Myometrial cell (primary cell): ENCODE measurements around the gene HAPLN1. TPM values are rescaled to one million over a fixed set of nuclear protein-coding genes. Genes with fewer than 3 reads are reported as not detected.

Source experiments
- total RNA-seq: library from RNA; depleted of rRNA; stranded (reverse); fragments of >200 nt; gene quantifications from 2 replicates; pipeline ENCODE4 v1.2.3, GENCODE V29; 2015

The HAPLN1 gene
- 0.18 TPM in 1 of 2 replicates, not detected in the other for total RNA-seq

GRCh38 chr5:83720836-83721537 is at the start of gene HAPLN1:
TSS of gene HAPLN1 (minus strand) at chr5:83720855. CDS start at chr5:83673523, 47,332 bp downstream.

Other genes with a start within 250 kb of the HAPLN1 start
- gene VCAN, start 249.1 kb downstream of the HAPLN1 start, total RNA-seq, result 37.0 and 38.9 TPM in 2 replicates